ENCODE measurements around the gene PKP1.

Gene PKP1

GRCh38 chr1:201284636-201285035 lies 1.3 kb downstream of the PKP1 start:
- FAIRE-seq: no peak

GRCh38 chr1:201285846-201286245 lies 2.5 kb downstream of the PKP1 start:
- FAIRE-seq: no peak

- FAIRE-seq: no peak
Measured at GRCh38 chr1:201286445-201286844, 3.1 kb downstream of the PKP1 start.

GRCh38 chr1:201288007-201288406 lies 4.7 kb downstream of the PKP1 start:
- no peak for FAIRE-seq

GRCh38 chr1:201288765-201289164 lies 5.5 kb downstream of the PKP1 start:
- FAIRE-seq: no peak

- no peak for FAIRE-seq
Measured at GRCh38 chr1:201290551-201290950, 7.2 kb downstream of the PKP1 start.

- no peak for FAIRE-seq
Measured at GRCh38 chr1:201291916-201292315, 8.6 kb downstream of the PKP1 start.

GRCh38 chr1:201294876-201295275 lies 11.6 kb downstream of the PKP1 start:
- FAIRE-seq: no peak

GRCh38 chr1:201295346-201295745 lies 12.0 kb downstream of the PKP1 start:
- FAIRE-seq: no peak

- no peak for FAIRE-seq
Measured at GRCh38 chr1:201295861-201296260, 12.6 kb downstream of the PKP1 start.

GRCh38 chr1:201296352-201296751 lies 13.0 kb downstream of the PKP1 start:
- no peak for FAIRE-seq

GRCh38 chr1:201298396-201299381 lies 15.4 kb downstream of the PKP1 start:
- FAIRE-seq: no peak

GRCh38 chr1:201299968-201300367 lies 16.7 kb downstream of the PKP1 start:
- no peak for FAIRE-seq

GRCh38 chr1:201300641-201301040 lies 17.3 kb downstream of the PKP1 start:
- no peak for FAIRE-seq

GRCh38 chr1:201302163-201303152 lies 19.2 kb downstream of the PKP1 start:
- no peak for FAIRE-seq

- no peak for FAIRE-seq
Measured at GRCh38 chr1:201304126-201304525, 20.8 kb downstream of the PKP1 start.

- no peak for FAIRE-seq
Measured at GRCh38 chr1:201305815-201306214, 22.5 kb downstream of the PKP1 start.

- FAIRE-seq: no peak
Measured at GRCh38 chr1:201307231-201307630, 23.9 kb downstream of the PKP1 start.

GRCh38 chr1:201307760-201308499 lies 24.6 kb downstream of the PKP1 start:
- no peak for FAIRE-seq

- FAIRE-seq: no peak
Measured at GRCh38 chr1:201309416-201309815, 26.1 kb downstream of the PKP1 start.

GRCh38 chr1:201310251-201310985 lies 27.1 kb downstream of the PKP1 start:
- no peak for FAIRE-seq

- no peak for FAIRE-seq
Measured at GRCh38 chr1:201310986-201311355, 27.7 kb downstream of the PKP1 start.

Data from colon (tissue), 2 donors.